NCI-H2171 treated with DMSO at 0.1 percent for 48 hours (cell line): Measurements from ENCODE around the gene COL5A2.

ENCODE experiments used
- DNase-seq: peaks from one replicate; lab custom pipeline; 2025; lab: John Stamatoyannopoulos, UW

Gene COL5A2

GRCh38 chr2:189179570-189179950 is at the start of gene COL5A2:
Gene COL5A2, minus strand, starts transcription at chr2:189179761. Its CDS starts 157 bp downstream, at chr2:189179604.
- DNase-seq, result no peak

GRCh38 chr2:189226017-189226416 is 46.5 kb upstream of the COL5A2 start:
- no peak for DNase-seq

- DNase-seq, result no peak
Observed at GRCh38 chr2:189225032-189225431, 45.5 kb upstream of the COL5A2 start.

- no peak for DNase-seq
Observed at GRCh38 chr2:189222468-189223105, 43.0 kb upstream of the COL5A2 start.

- DNase-seq, result no peak
Observed at GRCh38 chr2:189221811-189222467, 42.4 kb upstream of the COL5A2 start.

- no peak for DNase-seq
Observed at GRCh38 chr2:189218236-189218635, 38.7 kb upstream of the COL5A2 start.

GRCh38 chr2:189217541-189217940 is 38.0 kb upstream of the COL5A2 start:
- DNase-seq, result no peak

- DNase-seq, result no peak
Observed at GRCh38 chr2:189217051-189217450, 37.5 kb upstream of the COL5A2 start.

GRCh38 chr2:189214484-189214883 is 34.9 kb upstream of the COL5A2 start:
- no peak for DNase-seq

- DNase-seq, result no peak
Observed at GRCh38 chr2:189213250-189213649, 33.7 kb upstream of the COL5A2 start.

- DNase-seq, result no peak
Observed at GRCh38 chr2:189210250-189211087, 30.9 kb upstream of the COL5A2 start.

GRCh38 chr2:189208254-189208653 is 28.7 kb upstream of the COL5A2 start:
- no peak for DNase-seq

- no peak for DNase-seq
Observed at GRCh38 chr2:189204322-189204941, 24.9 kb upstream of the COL5A2 start.

- DNase-seq, result no peak
Observed at GRCh38 chr2:189203177-189203799, 23.7 kb upstream of the COL5A2 start.

- DNase-seq, result no peak
Observed at GRCh38 chr2:189199797-189200196, 20.2 kb upstream of the COL5A2 start.

- DNase-seq, result no peak
Observed at GRCh38 chr2:189192766-189193165, 13.2 kb upstream of the COL5A2 start.

- DNase-seq, result no peak
Observed at GRCh38 chr2:189191766-189192165, 12.2 kb upstream of the COL5A2 start.

- no peak for DNase-seq
Observed at GRCh38 chr2:189190685-189191084, 11.1 kb upstream of the COL5A2 start.

- no peak for DNase-seq
Observed at GRCh38 chr2:189188115-189188805, 8.7 kb upstream of the COL5A2 start.

- no peak for DNase-seq
Observed at GRCh38 chr2:189183170-189183569, 3.6 kb upstream of the COL5A2 start.

GRCh38 chr2:189181706-189182105 is 2.1 kb upstream of the COL5A2 start:
- no peak for DNase-seq
